IMR-90 (cell line): Measurements from ENCODE around the gene PRKCH.

Experiments used
- BHLHE40 ChIP-seq: fragments of 150-350 bp; IDR thresholded peaks from 2 replicates; pipeline ENCODE4 v1.6.1; 2016; ENCODE audit warnings: mild to moderate bottlenecking, low read depth, low read length
- CEBPB ChIP-seq: IDR thresholded peaks from 2 replicates; pipeline ENCODE4 v1.6.1; 2012; ENCODE audit warnings: low read depth, low read length, improper control_type of control experiment
- CTCF ChIP-seq: conservative IDR thresholded peaks from 2 replicates; pipeline ENCODE4 v1.5.1; 2012; ENCODE audit warnings: mild to moderate bottlenecking, low read depth, low read length, improper control_type of control experiment
- FOS ChIP-seq: fragments of 150-350 bp; IDR thresholded peaks from 2 replicates; pipeline ENCODE4 v1.6.1; 2016; ENCODE audit warnings: low read depth, low read length
- MAFK ChIP-seq: IDR thresholded peaks from 2 replicates; pipeline ENCODE4 v1.6.1; 2012; ENCODE audit warnings: low read depth, low read length, improper control_type of control experiment
- MAZ ChIP-seq: IDR thresholded peaks from 2 replicates; pipeline ENCODE4 v1.6.1; 2012; ENCODE audit warnings: low read depth, mild to moderate bottlenecking, low read length, improper control_type of control experiment, moderate library complexity, borderline replicate concordance
- MXI1 ChIP-seq: IDR thresholded peaks from 2 replicates; pipeline ENCODE4 v1.6.1; 2012; ENCODE audit warnings: low read depth, mild to moderate bottlenecking, low read length, moderate library complexity, borderline replicate concordance
- POLR2A ChIP-seq: IDR thresholded peaks from 2 replicates; pipeline ENCODE4 v1.6.1; 2012; ENCODE audit warnings: mild to moderate bottlenecking, low read depth, low read length
- RAD21 ChIP-seq: IDR thresholded peaks from 2 replicates; pipeline ENCODE4 v1.6.1; 2012; ENCODE audit warnings: low read length, improper control_type of control experiment
- RFX5 ChIP-seq: IDR thresholded peaks from 2 replicates; pipeline ENCODE4 v1.8.0; 2012; ENCODE audit warnings: low read depth, mild to moderate bottlenecking, low read length, moderate library complexity
- TF ChIP-seq, protein P1 (sequence below): fragments of 150-350 bp; IDR thresholded peaks from 2 replicates; pipeline ENCODE4 v1.6.1; 2016; ENCODE audit warnings: low read depth, mild to moderate bottlenecking, low read length, moderate library complexity, borderline replicate concordance
- TF ChIP-seq, protein P2 (sequence below): fragments of 150-350 bp; IDR thresholded peaks from 2 replicates; pipeline ENCODE4 v1.6.1; 2017; ENCODE audit warnings: mild to moderate bottlenecking, antibody characterized with exemption, low read length, low read depth

DNA sequence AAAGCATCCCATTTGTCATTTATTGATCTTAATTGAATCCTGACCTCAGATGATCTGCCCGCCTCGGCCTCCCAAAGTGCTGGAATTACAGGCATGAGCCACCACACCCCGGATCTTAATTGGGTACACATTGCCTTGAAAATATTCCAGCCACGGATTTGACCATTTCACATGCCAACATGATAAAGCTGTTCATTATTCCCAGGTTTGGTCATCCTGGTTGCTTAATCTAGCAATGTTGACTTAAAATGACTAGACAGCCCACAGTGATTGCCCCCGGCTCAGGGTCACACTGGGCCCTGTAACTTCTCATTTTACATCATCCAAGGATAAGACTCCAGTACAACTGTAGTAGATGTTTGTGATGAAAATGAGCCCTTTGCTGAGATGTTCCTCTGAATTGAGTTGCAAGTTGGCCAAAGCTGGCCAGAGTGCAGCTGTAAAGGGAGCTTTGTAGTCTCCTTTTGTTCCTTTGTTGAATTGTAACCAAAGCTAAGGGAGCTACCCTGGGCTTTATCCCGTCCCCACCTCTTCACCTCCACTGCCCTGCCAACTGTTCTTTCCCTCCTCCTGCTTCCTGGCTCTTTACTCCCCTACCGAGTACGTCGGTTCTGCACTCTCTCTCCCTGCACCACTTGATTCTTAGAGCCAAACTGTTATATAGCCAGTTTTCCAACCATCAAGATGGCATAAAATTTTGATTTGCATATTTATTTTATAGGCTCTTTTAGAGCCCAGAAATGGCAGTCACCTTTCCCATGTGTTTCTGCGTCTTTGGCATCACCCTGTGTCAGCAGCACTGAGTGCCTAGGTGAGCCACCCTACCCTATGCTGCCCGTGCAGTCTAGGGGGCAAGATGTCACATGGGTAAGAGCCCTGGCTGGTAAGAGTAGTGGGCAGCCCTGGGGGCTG is 232.6 kb downstream of the PRKCH start:
- TF ChIP-seq CTCF (no peak), RFX5 (no peak), CEBPB (peak; percentile 99), MAZ (peak; percentile 89), MXI1 (no peak), POLR2A (no peak), RAD21 (peak; percentile 38), MAFK (no peak), FOS (peak; percentile 96), BHLHE40 (peak; percentile 59; the same call in 1 of the 2 replicates)
- TF ChIP-seq, protein P1, sequence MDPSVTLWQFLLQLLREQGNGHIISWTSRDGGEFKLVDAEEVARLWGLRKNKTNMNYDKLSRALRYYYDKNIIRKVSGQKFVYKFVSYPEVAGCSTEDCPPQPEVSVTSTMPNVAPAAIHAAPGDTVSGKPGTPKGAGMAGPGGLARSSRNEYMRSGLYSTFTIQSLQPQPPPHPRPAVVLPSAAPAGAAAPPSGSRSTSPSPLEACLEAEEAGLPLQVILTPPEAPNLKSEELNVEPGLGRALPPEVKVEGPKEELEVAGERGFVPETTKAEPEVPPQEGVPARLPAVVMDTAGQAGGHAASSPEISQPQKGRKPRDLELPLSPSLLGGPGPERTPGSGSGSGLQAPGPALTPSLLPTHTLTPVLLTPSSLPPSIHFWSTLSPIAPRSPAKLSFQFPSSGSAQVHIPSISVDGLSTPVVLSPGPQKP, result no peak
- TF ChIP-seq, protein P2, sequence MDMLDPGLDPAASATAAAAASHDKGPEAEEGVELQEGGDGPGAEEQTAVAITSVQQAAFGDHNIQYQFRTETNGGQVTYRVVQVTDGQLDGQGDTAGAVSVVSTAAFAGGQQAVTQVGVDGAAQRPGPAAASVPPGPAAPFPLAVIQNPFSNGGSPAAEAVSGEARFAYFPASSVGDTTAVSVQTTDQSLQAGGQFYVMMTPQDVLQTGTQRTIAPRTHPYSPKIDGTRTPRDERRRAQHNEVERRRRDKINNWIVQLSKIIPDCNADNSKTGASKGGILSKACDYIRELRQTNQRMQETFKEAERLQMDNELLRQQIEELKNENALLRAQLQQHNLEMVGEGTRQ, result no peak
